Tibial nerve (tissue), 4 donors: Measurements from ENCODE around the gene NR2C1. TPM values are rescaled to one million over a fixed set of nuclear protein-coding genes. Genes with fewer than 3 reads are reported as not detected.
A peak's percentile ranks its signal among the peaks of the same experiment; 100 is the strongest.

Source experiments
- DNase-seq, 2 donors: peaks; one replicate each; pipeline ENCODE4 v3.0.0-alpha.2; 2019; ENCODE audit warnings: low spot score in 2 of 2
- H3K27ac ChIP-seq, 4 donors: fragments of 200-600 bp; sonication (generic) in 3 of 4; one replicate each; pipeline ENCODE4 v1.5.1; 2017 to 2019; ENCODE audit warnings: mild to moderate bottlenecking in 1 of 4
- H3K27me3 ChIP-seq, 2 donors: fragments of 200-600 bp; sonication (generic) in 1 of 2; one replicate each; pipeline versions ENCODE4 v1.5.1 to v1.6.0; 2017 to 2019
- H3K36me3 ChIP-seq, 3 donors: fragments of 200-600 bp; sonication (generic); one replicate each; pipeline ENCODE4 v1.5.1; 2018 to 2019
- H3K4me1 ChIP-seq, 4 donors: fragments of 200-600 bp; sonication (generic) in 3 of 4; one replicate each; pipeline ENCODE4 v1.5.1; 2017 to 2019
- H3K4me3 ChIP-seq, 4 donors: fragments of 200-600 bp; sonication (generic) in 3 of 4; one replicate each; pipeline ENCODE4 v1.5.1; 2017 to 2019; ENCODE audit warnings: mild to moderate bottlenecking in 1 of 4, moderate library complexity in 1 of 4
- H3K9me3 ChIP-seq, 4 donors: fragments of 200-600 bp; sonication (generic) in 3 of 4; one replicate each; pipeline ENCODE4 v1.5.1; 2017 to 2019
- CTCF ChIP-seq, 5 experiments: fragments of 200-600 bp in 3 of 5; fragments of 450-650 bp in 2 of 5; sonication (generic) in 3 of 5; IDR thresholded peaks; one replicate each; pipeline ENCODE4 v1.5.1; 2016 to 2019; ENCODE audit warnings: antibody characterized with exemption in 5 of 5, mild to moderate bottlenecking in 3 of 5, moderate library complexity in 2 of 5
- EP300 ChIP-seq, 2 donors: sonication (generic); formaldehyde crosslinking; IDR thresholded peaks; one replicate each; pipeline ENCODE4 v1.6.1; 2017; ENCODE audit warnings: antibody characterized with exemption in 2 of 2, mild to moderate bottlenecking in 1 of 2
- POLR2A ChIP-seq, 2 donors: fragments of 450-650 bp; IDR thresholded peaks; one replicate each; pipeline ENCODE4 v1.6.1; 2017; ENCODE audit warnings: antibody characterized with exemption in 2 of 2, mild to moderate bottlenecking in 2 of 2, moderate library complexity in 2 of 2
- WGBS, 2 donors: methylation state at CpG; one replicate each; pipeline ENCODE4 v1.1.5; 2018; 5-methylcytosine and 5-hydroxymethylcytosine counted together
- total RNA-seq, 4 donors: library from RNA; depleted of rRNA; stranded (reverse); fragments of >200 nt; gene quantifications; one replicate each; pipeline ENCODE4 v1.1.0, GENCODE V29; 2016

The NR2C1 gene
- total RNA-seq, 4 donors from 2014 or later: 64.5 to 93.5 (median 75.2) TPM

DNA sequence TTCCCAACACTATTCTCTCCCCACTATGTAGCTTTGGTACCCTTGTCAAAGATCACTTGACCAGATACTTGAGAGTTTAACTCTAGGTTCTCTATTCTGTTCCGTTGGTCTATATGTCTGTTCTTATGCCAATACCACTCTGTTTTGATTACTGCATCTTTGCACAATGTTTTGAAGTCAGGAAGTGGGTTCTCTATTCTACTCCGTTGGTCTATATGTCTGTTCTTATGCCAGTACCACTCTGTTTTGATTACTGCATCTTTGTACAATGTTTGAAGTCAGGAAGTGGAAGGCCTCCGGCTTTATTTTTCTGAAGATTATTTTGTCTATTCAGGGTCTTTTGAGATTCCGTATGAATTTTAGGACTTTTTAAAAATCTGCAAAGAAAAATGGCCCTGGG, 67.2 kb downstream of the NR2C1 start:
- TF ChIP-seq CTCF (IDR thresholded peaks at IDR 0.05): no peak
- no peak for TF ChIP-seq POLR2A (IDR thresholded peaks at IDR 0.05)
- TF ChIP-seq EP300 (IDR thresholded peaks at IDR 0.05): no peak
- no peaks in the 10 kb centered on the region for H3K27me3 ChIP-seq
- H3K9me3 ChIP-seq: peaks cover 0 to 24% (median 3%) of the 10 kb centered on the region in 4 donors
- no peak overlapping the region for H3K4me3 ChIP-seq
- no peak overlapping the region for H3K27ac ChIP-seq
- H3K36me3 ChIP-seq: peaks cover 0 to 8% (median 0%) of the 10 kb centered on the region in 3 donors
- WGBS, 2 donors: 90 to 91% methylated on average over 4 of the region's 4 CpGs
- no peak for DNase-seq
- peaks cover 0 to 20% (median 0%) of the 10 kb centered on the region in 4 donors for H3K4me1 ChIP-seq

DNA sequence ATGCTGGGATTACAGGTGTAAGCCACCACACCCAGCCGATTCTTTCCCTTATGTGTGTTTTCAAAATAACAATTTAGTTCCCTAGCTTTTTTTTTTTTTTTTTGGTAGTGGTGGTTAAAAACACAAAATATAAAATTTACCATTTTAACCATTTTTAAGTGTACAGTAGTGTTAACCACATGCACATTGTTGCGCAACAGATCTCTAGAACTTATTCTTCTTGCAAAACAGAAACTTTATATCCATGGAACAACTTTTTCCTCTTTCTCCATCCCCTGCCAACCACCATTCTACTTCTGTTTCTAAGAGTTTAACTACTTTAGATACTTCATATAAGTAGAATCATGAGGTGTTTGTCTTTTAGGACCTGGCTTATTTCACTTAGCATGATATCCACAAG, 68.8 kb downstream of the NR2C1 start:
- H3K36me3 ChIP-seq: peaks cover 0 to 24% (median 0%) of the 10 kb centered on the region in 3 donors
- TF ChIP-seq EP300 (IDR thresholded peaks at IDR 0.05) (no peak), CTCF (IDR thresholded peaks at IDR 0.05) (no peak), POLR2A (IDR thresholded peaks at IDR 0.05) (no peak)
- H3K9me3 ChIP-seq: peaks cover 0 to 24% (median 3%) of the 10 kb centered on the region in 4 donors
- H3K4me3 ChIP-seq: no peak overlapping the region
- no peaks in the 10 kb centered on the region for H3K27me3 ChIP-seq
- DNase-seq: peak in 1 of 2 donors; percentile 38
- 90 to 92% methylated on average over 2 of the region's 2 CpGs for WGBS, 2 donors
- peaks cover 0 to 35% (median 0%) of the 10 kb centered on the region in 4 donors for H3K4me1 ChIP-seq
- H3K27ac ChIP-seq: no peak overlapping the region

- no peak for DNase-seq
- Histone ChIP-seq H3K27ac (peak overlapping the region; percentile 55 to 84 (median 82)), H3K9me3 (peaks cover 0 to 24% (median 3%) of the 10 kb centered on the region in 4 donors), H3K4me3 (peak overlapping the region; percentile 68 to 84 (median 76)), H3K4me1 (peaks cover 0 to 36% (median 0%) of the 10 kb centered on the region in 4 donors), H3K27me3 (no peaks in the 10 kb centered on the region), H3K36me3 (peaks cover 0 to 24% (median 0%) of the 10 kb centered on the region in 3 donors)
- WGBS, 2 donors: 67 to 74% methylated on average over 15 of the region's 15 CpGs
- TF ChIP-seq CTCF (IDR thresholded peaks at IDR 0.05): no peak
- no peak for TF ChIP-seq POLR2A (IDR thresholded peaks at IDR 0.05)
- TF ChIP-seq EP300 (IDR thresholded peaks at IDR 0.05): no peak
Observed at GRCh38 chr12:95003921-95004272, 69.5 kb downstream of the NR2C1 start.

GRCh38 chr12:95003213-95003920, 70.1 kb downstream of the NR2C1 start, which contains the start of gene NDUFA12:
Gene NDUFA12 (minus strand): TSS chr12:95003697. CDS start chr12:95003680, 17 bp downstream.
- H3K36me3 ChIP-seq: peaks cover 0 to 24% (median 0%) of the 10 kb centered on the region in 3 donors
- peaks cover 0 to 22% (median 3%) of the 10 kb centered on the region in 4 donors for H3K9me3 ChIP-seq
- peaks cover 0 to 36% (median 0%) of the 10 kb centered on the region in 4 donors for H3K4me1 ChIP-seq
- H3K27ac ChIP-seq: peak within 1 kb of the TSS; percentile 55 to 84 (median 82)
- DNase-seq: peak; percentile 88 to 89
- peak within 1 kb of the TSS; percentile 68 to 84 (median 76) for H3K4me3 ChIP-seq
- TF ChIP-seq EP300 (IDR thresholded peaks at IDR 0.05): peak; percentile 31 to 88
- TF ChIP-seq CTCF (IDR thresholded peaks at IDR 0.05): no peak
- peak; percentile 52 to 70 for TF ChIP-seq POLR2A (IDR thresholded peaks at IDR 0.05)
- 0 to 1% methylated on average over 16 to 34 of the region's 34 CpGs for WGBS, 2 donors
- H3K27me3 ChIP-seq: no peaks in the 10 kb centered on the region

DNA sequence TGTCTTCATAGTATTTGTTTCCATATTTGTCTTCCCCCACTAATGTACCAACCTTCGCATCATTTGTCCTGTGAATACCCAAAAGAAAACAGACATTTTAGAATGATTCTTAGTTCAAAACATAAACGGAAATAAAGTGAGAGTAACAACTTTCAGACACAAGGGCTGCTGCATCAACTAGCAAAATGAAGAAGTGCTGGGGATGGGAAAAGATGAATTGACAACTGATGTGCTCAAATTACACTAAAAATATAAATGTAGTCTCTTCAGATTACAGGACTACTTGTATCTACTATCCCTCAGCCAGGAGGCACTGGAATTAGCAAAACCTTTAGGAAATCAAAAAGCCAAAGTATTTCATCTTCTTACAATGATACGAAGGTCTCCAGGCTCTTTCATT, 70.7 kb downstream of the NR2C1 start:
- 16 to 22% methylated on average over 3 of the region's 3 CpGs for WGBS, 2 donors
- DNase-seq: no peak
- Histone ChIP-seq H3K36me3 (peaks cover 0 to 24% (median 0%) of the 10 kb centered on the region in 3 donors), H3K4me3 (peak overlapping the region; percentile 68 to 84 (median 76)), H3K9me3 (peaks cover 0 to 16% (median under 1%) of the 10 kb centered on the region in 4 donors), H3K4me1 (peaks cover 0 to 36% (median 0%) of the 10 kb centered on the region in 4 donors), H3K27me3 (no peaks in the 10 kb centered on the region), H3K27ac (peak overlapping the region in 3 of 4 donors; percentile 81 to 84 (median 83))
- TF ChIP-seq CTCF (IDR thresholded peaks at IDR 0.05): no peak
- no peak for TF ChIP-seq POLR2A (IDR thresholded peaks at IDR 0.05)
- no peak for TF ChIP-seq EP300 (IDR thresholded peaks at IDR 0.05)
